Mesendoderm (in vitro differentiated cells): ENCODE results near the gene SAA4. TPM values are rescaled to one million over a fixed set of nuclear protein-coding genes. Genes with fewer than 3 reads are reported as not detected.

Experiments used
- small RNA-seq: library from polyadenylated mRNA; stranded (forward); fragments of <200 nt; extraction: miRNeasy Mini kit (QIAGEN cat#:217004); gene quantifications from one replicate; pipeline ENCODE3, GENCODE V24; 2013; ENCODE audit not compliant: insufficient read depth

The SAA4 gene

Small RNA genes lying within 50 kb of the gene (small RNA-seq; reads per million reads assigned to genes)
- gene RNA5SP333 (not detected), gene RNA5SP334 (not detected)
